NCI-H774 (cell line): Measurements from ENCODE around the gene TRUB1.
"Not testable (repeated sequence)": the region's sequence is repeated elsewhere in the genome, so short reads cannot be mapped to it uniquely, and the experiment has no call there.

Experiments
- DNase-seq: peaks from one replicate; lab custom pipeline; 2025; lab: John Stamatoyannopoulos, UW

TRUB1 gene

GRCh38 chr10:114925587-114926586 lies 12.1 kb upstream of the TRUB1 start:
- no peak for DNase-seq

DNA sequence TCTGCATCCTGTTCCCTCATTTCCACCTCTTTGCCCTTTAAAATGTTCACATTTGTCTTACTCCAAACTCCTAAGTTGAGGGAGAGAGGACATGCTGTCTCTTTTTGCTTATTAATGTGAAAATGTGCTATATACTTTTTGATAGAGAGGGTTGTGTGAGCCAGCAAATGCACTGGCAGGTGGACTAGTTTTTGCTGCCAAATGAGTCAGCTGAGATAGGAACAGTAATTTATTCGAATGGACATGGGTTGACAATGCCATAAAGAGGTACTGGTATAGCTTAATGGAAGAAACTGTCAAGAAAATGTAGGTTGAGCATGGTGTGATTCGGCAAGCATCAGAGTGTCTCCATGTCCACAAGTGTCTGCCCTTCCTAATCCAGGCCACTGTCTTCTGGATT lies 9.2 kb upstream of the TRUB1 start:
- no peak for DNase-seq

DNA sequence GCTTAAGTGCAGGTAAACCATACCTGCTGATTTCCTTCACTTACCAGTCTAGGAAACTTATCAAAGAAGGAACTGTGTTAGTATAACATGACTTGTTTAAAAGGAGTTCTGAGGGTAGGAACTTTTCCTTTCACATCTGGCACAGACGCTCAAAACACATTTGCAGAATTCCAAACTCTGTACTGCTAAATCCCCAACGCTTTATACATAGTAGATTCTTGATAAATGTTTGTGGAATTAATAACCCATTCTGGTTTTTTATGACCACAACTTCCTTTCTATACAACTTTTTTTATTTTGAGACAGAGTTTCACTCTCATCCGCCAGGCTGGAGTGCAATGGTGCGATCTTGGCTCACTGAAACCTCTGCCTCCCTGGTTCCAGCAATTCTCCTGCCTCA lies 7.7 kb upstream of the TRUB1 start:
- no peak for DNase-seq

DNA sequence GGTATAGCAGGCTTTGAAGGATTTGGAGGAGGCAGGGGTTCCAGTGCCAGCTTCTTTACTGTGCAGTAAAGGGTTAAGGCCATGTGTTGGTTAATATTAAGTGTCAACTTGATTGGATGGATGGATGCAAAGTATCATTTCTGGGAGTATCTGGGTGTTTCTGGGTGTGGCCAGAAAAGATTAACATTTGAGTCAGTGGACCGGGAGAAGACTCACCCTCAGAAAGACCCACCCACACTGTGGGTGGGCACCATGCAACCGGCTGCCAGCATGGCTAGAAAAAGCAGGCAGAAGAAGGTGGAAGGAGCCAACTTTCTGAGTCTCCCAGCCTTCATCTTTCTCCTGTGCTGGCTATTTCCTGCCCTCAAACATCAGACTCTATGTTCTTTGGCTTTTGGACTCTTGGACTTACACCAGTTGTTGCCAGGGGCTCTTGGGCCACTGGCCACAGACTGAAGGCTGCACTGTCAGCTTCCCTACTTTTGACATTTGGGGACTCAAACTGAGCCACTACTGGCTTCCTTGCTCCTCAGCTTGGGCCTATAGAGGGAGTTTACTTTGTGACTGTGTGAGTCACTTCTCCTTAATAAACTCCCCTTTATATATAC lies 6.8 kb upstream of the TRUB1 start:
- no peak for DNase-seq

GRCh38 chr10:114932225-114932624 lies 5.8 kb upstream of the TRUB1 start:
- no peak for DNase-seq

DNA sequence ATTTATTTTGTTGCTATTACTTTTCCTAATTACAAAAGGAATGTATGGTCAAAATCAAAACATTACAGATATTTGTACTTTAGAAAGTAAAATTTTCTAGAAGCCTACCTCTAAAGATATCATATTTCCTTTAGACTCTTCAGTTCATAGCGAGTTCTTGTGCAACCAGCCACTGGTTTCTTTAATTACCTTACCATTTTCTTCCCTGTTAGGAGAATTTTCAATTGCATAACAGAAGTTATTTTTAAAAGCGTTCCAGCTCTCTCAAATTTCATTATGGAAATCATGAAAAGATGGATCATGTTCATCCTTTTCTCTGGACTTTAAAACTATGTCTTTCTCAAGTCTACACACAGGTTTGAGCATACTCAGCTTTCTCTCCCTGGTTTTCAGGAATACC lies 5.0 kb upstream of the TRUB1 start:
- no peak for DNase-seq

- no peak for DNase-seq
Observed at GRCh38 chr10:114933588-114933987, 4.4 kb upstream of the TRUB1 start.

DNA sequence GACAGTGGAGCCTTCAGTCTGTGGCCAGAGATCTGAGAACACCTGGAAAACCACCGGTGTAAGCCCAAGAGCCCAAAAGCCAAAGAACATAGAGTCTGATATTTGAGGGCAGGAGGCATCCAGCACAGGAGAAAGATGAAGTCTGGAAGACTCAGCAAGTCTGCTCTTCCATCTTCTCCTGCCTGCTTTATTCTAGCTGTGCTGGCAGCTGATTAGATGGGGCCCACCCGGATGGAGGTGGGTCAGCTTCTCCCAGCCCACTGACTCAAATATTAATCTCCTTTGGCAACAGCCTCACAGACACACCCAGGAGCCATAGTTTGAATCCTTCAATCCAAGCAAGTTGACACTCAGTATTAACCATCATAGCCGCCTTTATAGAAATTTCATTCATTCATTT lies 4.0 kb upstream of the TRUB1 start:
- DNase-seq: not testable (repeated sequence)

- no peak for DNase-seq
Observed at GRCh38 chr10:114938856-114939193, 830 bp downstream of the TRUB1 start.

DNA sequence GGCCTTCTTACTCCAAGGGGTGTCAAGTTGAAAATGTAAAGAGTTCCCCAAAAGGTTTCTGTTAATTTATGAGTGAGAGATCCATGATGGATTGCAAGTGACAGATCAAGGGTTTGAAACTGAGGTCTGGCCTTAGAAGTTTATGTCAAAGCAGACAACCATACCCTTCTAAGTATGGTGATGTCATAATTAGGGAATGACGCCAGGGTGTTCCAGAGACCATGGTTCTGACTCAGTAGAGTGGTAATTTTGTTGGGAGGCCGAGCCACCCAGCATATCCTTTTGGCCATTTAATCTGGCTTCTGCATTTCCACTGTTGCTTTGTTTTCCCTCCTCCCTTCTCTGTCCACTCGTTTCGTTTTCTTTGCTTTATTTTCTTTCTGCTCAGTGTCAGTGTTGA lies 2.7 kb downstream of the TRUB1 start:
- DNase-seq: no peak

DNA sequence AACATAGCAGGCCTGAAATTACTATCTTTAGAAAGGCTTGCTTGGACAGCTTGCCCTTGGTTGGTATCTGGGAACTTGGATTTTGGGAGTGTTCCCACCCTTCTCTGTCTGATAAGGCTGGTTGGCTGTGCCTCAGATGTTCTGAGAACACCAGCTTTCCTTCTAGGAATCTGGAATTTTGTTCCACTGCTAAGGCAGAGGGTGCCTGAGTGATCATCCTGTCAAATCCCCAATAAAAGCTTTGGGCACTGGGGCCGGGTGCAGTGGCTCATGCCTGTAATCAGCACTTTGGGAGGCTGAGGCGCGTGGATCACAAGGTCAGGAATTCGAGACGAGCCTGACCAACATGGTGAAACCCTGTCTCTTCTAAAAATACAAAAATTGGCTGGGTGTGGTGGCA lies 5.0 kb downstream of the TRUB1 start:
- no peak for DNase-seq

DNA sequence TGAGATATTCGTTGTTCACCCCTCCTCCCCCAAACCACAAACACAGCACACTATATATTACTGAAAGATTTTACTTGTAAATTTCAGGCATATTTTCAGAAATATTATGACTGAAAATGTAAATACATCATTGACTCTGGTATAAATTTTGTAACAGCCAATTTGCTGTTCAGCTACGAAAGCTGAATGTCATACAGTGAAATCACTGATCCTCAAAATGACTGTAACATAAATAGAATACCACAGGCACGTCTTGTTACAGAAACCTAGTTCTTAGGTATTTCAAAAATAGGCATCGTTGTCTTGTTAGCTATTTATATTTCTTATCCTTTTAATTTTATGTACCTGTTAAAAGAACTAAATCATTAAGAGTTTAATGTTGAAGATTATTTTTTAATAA lies 15.1 kb downstream of the TRUB1 start:
- no peak for DNase-seq

DNA sequence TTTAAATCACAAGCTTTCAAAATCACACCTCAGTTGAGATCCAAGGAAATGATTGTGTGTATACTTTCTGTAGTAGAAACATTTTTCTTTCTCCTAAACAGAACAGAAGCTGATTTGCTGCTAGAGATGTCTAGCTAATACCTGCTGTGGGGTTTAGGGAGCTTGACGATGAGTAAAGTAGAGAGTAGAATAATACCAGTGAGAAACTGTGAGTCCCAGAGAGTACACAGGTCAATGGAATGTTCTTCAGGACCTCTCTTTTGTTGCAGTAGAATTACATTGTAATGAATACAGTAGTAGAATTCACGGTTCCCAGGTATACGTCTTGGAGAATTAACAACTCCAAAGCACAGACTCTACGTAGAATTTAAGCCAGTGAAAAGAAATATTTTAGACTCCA lies 18.0 kb downstream of the TRUB1 start:
- DNase-seq: no peak

DNA sequence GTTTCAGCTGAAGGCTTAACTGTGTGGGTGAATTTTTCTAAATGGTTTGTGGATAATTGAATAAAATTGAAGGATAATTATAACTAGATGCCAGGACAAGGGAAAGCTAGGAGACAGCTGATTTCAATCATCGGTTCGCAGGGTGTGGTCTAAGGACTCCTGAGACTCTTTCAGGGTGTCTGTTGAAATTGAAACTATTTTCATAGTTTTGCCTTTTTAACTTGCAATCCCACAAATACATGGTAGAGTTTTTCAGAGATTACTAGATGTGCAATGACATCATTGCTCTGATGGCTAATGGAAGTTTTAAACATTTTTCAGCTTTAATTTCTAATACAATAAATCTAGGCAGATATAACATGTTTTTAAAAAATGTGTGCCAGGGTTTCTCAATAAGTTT lies 18.5 kb downstream of the TRUB1 start:
- no peak for DNase-seq

DNA sequence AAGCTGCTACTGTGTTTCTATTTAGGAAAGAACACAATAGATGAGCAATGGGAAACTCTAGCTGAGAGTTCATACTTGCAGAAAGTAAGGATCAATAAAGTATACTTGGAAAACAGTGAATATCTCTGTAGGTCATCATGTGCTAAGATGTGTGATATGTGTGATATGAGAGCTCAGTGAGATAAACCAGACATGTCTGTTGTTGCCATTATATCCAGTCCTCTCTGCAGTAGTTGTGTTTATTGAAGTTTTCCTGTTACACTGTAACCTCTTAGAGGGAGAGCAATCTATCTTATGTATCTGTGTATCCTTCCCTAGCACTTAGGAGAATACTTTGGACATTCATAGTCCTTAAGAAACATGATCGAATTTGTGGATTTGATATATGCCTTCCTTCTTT lies 19.1 kb downstream of the TRUB1 start:
- no peak for DNase-seq

GRCh38 chr10:114957673-114958072 lies 19.7 kb downstream of the TRUB1 start:
- no peak for DNase-seq

DNA sequence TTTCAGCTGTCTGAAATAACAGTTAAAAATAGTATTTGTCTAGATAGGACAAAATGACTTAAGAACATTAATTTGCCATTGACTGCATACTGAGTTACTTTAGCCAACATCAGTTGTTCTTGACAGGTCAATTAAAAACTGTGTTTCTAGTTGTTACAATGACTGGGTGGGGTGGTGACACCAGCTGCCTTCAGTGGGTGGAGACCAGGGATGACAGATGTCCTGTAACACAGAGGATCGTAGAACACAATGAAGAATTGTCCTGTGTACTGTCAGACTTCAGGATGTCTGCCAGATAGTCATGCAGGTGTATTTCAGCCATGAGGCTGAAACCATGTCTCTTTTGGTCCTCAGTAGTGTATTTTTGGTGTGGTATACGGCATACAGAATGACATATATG lies 24.4 kb downstream of the TRUB1 start:
- no peak for DNase-seq

- no peak for DNase-seq
Observed at GRCh38 chr10:114963908-114964307, 25.9 kb downstream of the TRUB1 start.

GRCh38 chr10:114967071-114967470 lies 29.1 kb downstream of the TRUB1 start:
- no peak for DNase-seq

DNA sequence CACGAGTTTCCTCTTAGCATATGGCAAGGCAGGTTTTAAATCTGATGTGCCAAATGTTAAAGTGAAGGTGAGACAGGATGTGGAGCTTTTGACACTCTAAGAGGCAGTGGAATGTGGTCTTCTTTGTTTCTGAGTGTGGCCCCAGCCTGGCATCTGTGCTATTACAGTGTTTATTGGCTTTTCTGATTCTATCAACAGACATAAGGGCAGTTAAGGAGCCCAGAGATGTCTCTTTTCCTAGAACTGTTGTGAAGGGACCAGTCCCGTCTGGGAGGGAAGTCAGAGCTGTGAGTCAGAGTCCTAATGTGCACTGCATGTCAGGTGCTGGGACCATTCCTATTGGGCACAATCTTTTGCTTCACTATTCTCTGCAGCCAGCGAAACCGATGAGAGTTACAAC lies 32.5 kb downstream of the TRUB1 start:
- DNase-seq: no peak

DNA sequence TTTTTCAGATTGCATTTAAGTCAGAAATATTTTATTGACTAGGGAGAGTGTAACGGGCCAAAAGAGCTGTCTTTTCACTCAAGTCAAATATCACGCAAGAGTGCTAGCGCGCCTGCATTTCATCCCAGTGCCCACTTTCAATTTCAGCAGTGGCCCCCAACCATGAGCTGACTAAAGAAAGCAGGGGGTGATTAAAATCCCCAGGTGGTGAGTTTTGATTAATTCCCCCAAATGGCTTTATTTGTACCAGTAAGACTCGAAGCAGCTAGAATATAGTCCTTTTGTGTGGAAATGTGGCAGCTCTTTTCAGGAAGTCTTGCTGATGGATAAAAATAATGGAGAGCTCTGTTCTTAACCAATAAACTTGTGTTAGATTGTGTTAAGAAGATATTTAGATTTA lies 35.3 kb downstream of the TRUB1 start:
- DNase-seq: no peak

DNA sequence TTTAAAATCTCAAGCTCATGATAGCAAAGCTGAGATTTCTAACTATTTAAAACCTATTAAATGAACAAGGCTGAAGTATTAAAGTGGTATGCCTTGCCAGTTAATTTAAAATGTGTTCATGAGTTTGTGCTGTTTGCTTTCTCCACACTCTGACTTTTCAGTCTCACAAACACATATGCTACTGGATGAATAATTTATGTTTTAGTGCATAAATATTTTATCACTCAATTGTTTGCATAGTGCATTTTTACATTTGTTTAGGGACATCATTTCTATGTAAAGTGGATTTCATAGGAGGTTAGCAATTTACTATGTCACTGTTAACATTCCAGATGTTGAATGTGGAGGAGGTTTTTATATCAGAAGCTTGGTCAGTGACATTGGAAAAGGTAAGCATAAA lies 36.0 kb downstream of the TRUB1 start:
- no peak for DNase-seq

DNA sequence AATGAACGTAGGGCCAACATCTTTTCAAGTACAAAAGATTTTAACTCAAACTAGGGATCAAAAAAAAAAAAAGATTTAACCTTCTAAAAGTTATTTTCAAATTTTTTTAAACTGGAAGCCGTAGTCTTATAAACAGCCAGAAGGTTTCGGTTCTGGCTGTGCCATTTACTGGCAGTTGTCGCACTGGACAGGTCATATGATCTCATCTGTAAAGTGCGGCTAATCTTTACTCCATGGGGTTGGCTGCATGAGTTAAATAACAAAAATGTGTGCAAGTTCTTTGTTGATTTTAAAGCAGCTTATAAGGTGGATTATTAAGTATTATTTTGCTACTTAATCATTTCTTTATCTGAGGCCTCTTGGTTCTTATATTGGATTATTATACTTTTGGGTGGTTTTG lies 36.6 kb downstream of the TRUB1 start:
- DNase-seq: no peak

DNA sequence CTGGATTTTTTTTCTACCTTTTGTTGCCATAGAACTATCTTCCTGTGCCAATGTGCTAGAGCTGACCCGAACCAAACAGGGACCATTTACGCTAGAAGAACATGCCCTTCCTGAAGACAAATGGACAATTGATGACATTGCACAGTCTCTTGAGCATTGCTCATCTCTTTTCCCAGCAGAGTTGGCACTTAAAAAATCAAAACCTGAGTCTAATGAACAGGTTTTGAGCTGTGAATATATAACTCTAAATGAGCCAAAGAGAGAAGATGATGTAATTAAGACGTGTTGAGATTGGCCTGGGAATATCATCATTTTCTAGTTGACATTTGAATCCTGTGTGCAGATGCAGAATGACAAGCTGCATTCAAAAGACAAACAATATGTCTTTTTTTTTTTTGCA lies 37.1 kb downstream of the TRUB1 start:
- no peak for DNase-seq
